ENCODE data around the gene EPHA3. TPM values are rescaled to one million over a fixed set of nuclear protein-coding genes. Genes with fewer than 3 reads are reported as not detected.
A peak's percentile ranks its signal among the peaks of the same experiment; 100 is the strongest.

EPHA3 gene
- total and polyA plus RNA-seq, 2 of the 4 experiments (the other 2 are of a cell fraction), result 0.10 to 0.18 TPM

- Histone ChIP-seq H3K4me2 (ENCODE audit: low read depth, low read length) (no peak overlapping the region), H4K91ac (ENCODE audit: insufficient read depth, low read depth, low read length) (no peak overlapping the region), H2BK5ac (ENCODE audit: low read depth, low read length, poor library complexity, severe bottlenecking) (no peak overlapping the region), H4K8ac (ENCODE audit: low read depth in 2 of 2, low read length in 2 of 2) (no peak overlapping the region), H3K79me1 (ENCODE audit: low read depth in 1 of 2, low read length in 2 of 2) (no peaks in the 10 kb centered on the region), H4K20me1 (ENCODE audit: insufficient read depth, low read length) (no peaks in the 10 kb centered on the region), H3K9me1 (ENCODE audit: insufficient read depth, low read length) (no peaks in the 10 kb centered on the region), H2AK5ac (ENCODE audit: low read depth, low read length) (peak overlapping the region; percentile 39; the same call in 1 of the 2 replicates), H3K4ac (ENCODE audit: low read depth, low read length) (no peak overlapping the region), H3K14ac (replicated peaks; ENCODE audit: low read depth, low read length) (no peak overlapping the region), H3K9me3 (ENCODE audit: control insufficient read depth, insufficient read depth, low read length) (no peaks in the 10 kb centered on the region), H4K5ac (ENCODE audit: low read depth, low read length) (no peak overlapping the region), H3K36me3 (ENCODE audit: control insufficient read depth, insufficient read depth, low read length) (no peaks in the 10 kb centered on the region), H3K4me1 (ENCODE audit: control insufficient read depth, insufficient read depth, low read length) (no peaks in the 10 kb centered on the region), H3K27ac (ENCODE audit: insufficient read depth, low read length) (no peak overlapping the region), H3K9ac (ENCODE audit: low read depth, low read length) (no peak overlapping the region), H2BK120ac (ENCODE audit: low read depth, low read length) (no peak overlapping the region), H3K18ac (ENCODE audit: low read depth, low read length) (no peak overlapping the region), H3K56ac (ENCODE audit: extremely low read depth, insufficient read depth, low read length) (no peak overlapping the region), H2BK15ac (ENCODE audit: low read depth, low read length) (no peak overlapping the region), H2BK20ac (ENCODE audit: low read depth, low read length) (no peak overlapping the region), H3K23ac (ENCODE audit: low read depth, low read length) (no peak overlapping the region), H3K27me3 (ENCODE audit: control insufficient read depth, insufficient read depth, low read length) (no peaks in the 10 kb centered on the region), H2AK9ac (replicated peaks; ENCODE audit: low read depth, low read length, poor library complexity) (no peak overlapping the region), H3K4me3 (ENCODE audit: insufficient read depth, low read depth, low read length) (no peak overlapping the region), H2AFZ (replicated peaks; ENCODE audit: low read length, poor library complexity) (no peak overlapping the region)
- DNase-seq, result no peak
- ATAC-seq (ENCODE audit: low read depth), result no peak
- BruUV-seq (replicated peaks), result no TSS peak
- in situ Hi-C loops (cut with MboI; ENCODE audit: low sequenced_read_pairs), result no loop called here
- intact Hi-C loops (cut with micrococcal nuclease), result no loop called here
- dilution Hi-C loops (cut with HindIII; ENCODE audit: low sequenced_read_pairs, unreplicated experiment), result no loop called here
- ChIA-PET POLR2A (ENCODE audit: unreplicated experiment) (no interaction called here), CTCF (no interaction called here)
- TF ChIP-seq USF2 (IDR thresholded peaks at IDR 0.05; ENCODE audit: low read depth, low read length), result no peak
- no peak for TF ChIP-seq MXI1 (IDR thresholded peaks at IDR 0.05; ENCODE audit: borderline replicate concordance, low read depth, low read length)
- no peak for TF ChIP-seq RCOR1 (IDR thresholded peaks at IDR 0.05; ENCODE audit: insufficient replicate concordance, low read length)
- TF ChIP-seq RFX5 (IDR thresholded peaks at IDR 0.05; ENCODE audit: low read depth, low read length), result no peak
- TF ChIP-seq POLR2A (IDR thresholded peaks at IDR 0.05; ENCODE audit: low read depth, low read length), result no peak
- TF ChIP-seq BHLHE40 (IDR thresholded peaks at IDR 0.05; ENCODE audit: low read depth, low read length), result no peak
- no peak for TF ChIP-seq FOS (IDR thresholded peaks at IDR 0.05; ENCODE audit: low read depth, low read length)
- TF ChIP-seq CEBPB (IDR thresholded peaks at IDR 0.05; ENCODE audit: low read depth, low read length), result no peak
Measured at GRCh38 chr3:89234620-89235019, 127.2 kb downstream of the EPHA3 start.
